SK-N-SH (cell line): ENCODE data around the gene TRMT44. TPM values are rescaled to one million over a fixed set of nuclear protein-coding genes. Genes with fewer than 3 reads are reported as not detected.

Experiments
- CTCF ChIA-PET: fragments of 300-600, 350-600 bp; formaldehyde crosslinking; extraction: SDS; loops from one replicate; lab custom pipeline; 2021; lab: Yijun Ruan, JAX
- POLR2A ChIA-PET: fragments of 350-600 bp; sonication (Branson Sonifier 250); formaldehyde crosslinking; extraction: SDS; loops from one replicate; lab custom pipeline; 2020; ENCODE audit warnings: antibody characterized with exemption, inconsistent platforms; lab: Yijun Ruan, JAX
- DNase-seq: peaks from one replicate; pipeline ENCODE4 v3.0.0; 2012
- H2AFZ ChIP-seq: fragments of 200-600 bp; sonication (generic); 2 replicates; pipeline ENCODE4 v1.8.1; 2016; ENCODE audit warnings: antibody characterized with exemption, mild to moderate bottlenecking, low read depth
- H3F3A ChIP-seq: fragments of 200-600 bp; sonication (generic); replicated peaks from 2 replicates; pipeline ENCODE3; 2016; ENCODE audit warnings: antibody characterized with exemption, mild to moderate bottlenecking; ENCODE audit not compliant: insufficient read depth
- H3K27ac ChIP-seq, 2 experiments: fragments of 200-500 bp in 1 of 2; fragments of 200-600 bp in 1 of 2; sonication (Bioruptor generic) in 1 of 2; sonication (generic), shearing (Covaris generic) in 1 of 2; 2 replicates each; pipeline versions ENCODE4 v1.5.1 to v1.6.1; 2014 to 2016; ENCODE audit warnings: low read depth in 2 of 2, inconsistent platforms in 1 of 2, low read length in 1 of 2, mild to moderate bottlenecking in 1 of 2, mixed read lengths in 1 of 2
- H3K27me3 ChIP-seq: fragments of 200-600 bp; sonication (generic), shearing (Covaris generic); 2 replicates; pipeline ENCODE4 v1.6.1; 2016; ENCODE audit warnings: mixed run types; ENCODE audit not compliant: insufficient read depth
- H3K36me3 ChIP-seq, 2 experiments: fragments of 200-500 bp in 1 of 2; fragments of 200-600 bp in 1 of 2; sonication (Bioruptor generic) in 1 of 2; sonication (generic) in 1 of 2; replicated peaks in 1 of 2; 2 replicates each; pipeline versions ENCODE3 to v1.5.1; 2014 to 2016; ENCODE audit warnings: low read length in 1 of 2, mild to moderate bottlenecking in 1 of 2; ENCODE audit not compliant: insufficient read depth in 2 of 2, control insufficient read depth in 1 of 2
- H3K4me1 ChIP-seq, 2 experiments: fragments of 200-500 bp in 1 of 2; fragments of 200-600 bp in 1 of 2; sonication (Bioruptor generic) in 1 of 2; sonication (generic), shearing (Covaris generic) in 1 of 2; 2 replicates each; pipeline versions ENCODE4 v1.5.1 to v1.6.1; 2014 to 2016; ENCODE audit warnings: low read depth in 1 of 2, low read length in 1 of 2, mixed run types in 1 of 2; ENCODE audit not compliant: insufficient read depth in 2 of 2, control insufficient read depth in 1 of 2
- H3K4me2 ChIP-seq: fragments of 200-600 bp; sonication (generic), shearing (Covaris generic); 2 replicates; pipeline ENCODE4 v1.6.1; 2017; ENCODE audit warnings: mixed run types
- H3K4me3 ChIP-seq, 2 experiments: fragments of 200-500 bp in 1 of 2; fragments of 200-600 bp in 1 of 2; sonication (Bioruptor generic) in 1 of 2; sonication (generic), shearing (Covaris generic) in 1 of 2; 2 replicates each; pipeline versions ENCODE4 v1.5.1 to v1.8.1; 2014 to 2016; ENCODE audit warnings: low read depth in 2 of 2, inconsistent platforms in 1 of 2, low read length in 1 of 2, mild to moderate bottlenecking in 1 of 2, mixed read lengths in 1 of 2, moderate library complexity in 1 of 2
- H3K79me2 ChIP-seq: fragments of 200-600 bp; sonication (generic); 2 replicates; pipeline ENCODE4 v1.8.1; 2017; ENCODE audit warnings: mild to moderate bottlenecking; ENCODE audit not compliant: insufficient read depth
- H3K9ac ChIP-seq: fragments of 200-600 bp; sonication (generic); 2 replicates; pipeline ENCODE4 v1.6.1; 2017; ENCODE audit warnings: mixed run types
- H3K9me2 ChIP-seq: fragments of 200-600 bp; sonication (generic); 2 replicates; pipeline ENCODE4 v1.6.1; 2017; ENCODE audit warnings: mixed run types
- H3K9me3 ChIP-seq: fragments of 200-600 bp; sonication (generic); 2 replicates; pipeline ENCODE4 v1.6.1; 2017; ENCODE audit warnings: mixed run types, mild to moderate bottlenecking, moderate library complexity
- H4K20me1 ChIP-seq: fragments of 200-600 bp; sonication (generic); 2 replicates; pipeline ENCODE4 v1.6.1; 2017; ENCODE audit warnings: mild to moderate bottlenecking, mixed run types; ENCODE audit not compliant: insufficient read depth
- FOSL2 ChIP-seq: IDR thresholded peaks from 2 replicates; pipeline ENCODE4 v1.4.0; 2012; ENCODE audit warnings: low read depth, mild to moderate bottlenecking, moderate library complexity, borderline replicate concordance
- FOXJ3 ChIP-seq: sonication (generic); formaldehyde crosslinking; IDR thresholded peaks from 2 replicates; pipeline ENCODE4 v1.5.1; 2020; ENCODE audit warnings: mild to moderate bottlenecking, missing genetic modification reagents
- MAX ChIP-seq: IDR thresholded peaks from 2 replicates; pipeline ENCODE4 v1.4.0; 2012; ENCODE audit warnings: low read depth
- NFIC ChIP-seq: IDR thresholded peaks from 2 replicates; pipeline ENCODE4 v1.4.0; 2012; ENCODE audit warnings: borderline replicate concordance
- POLR2AphosphoS5 ChIP-seq: IDR thresholded peaks from 2 replicates; pipeline ENCODE4 v1.6.1; 2012; ENCODE audit warnings: low read depth, low read length
- RAD21 ChIP-seq: IDR thresholded peaks from 2 replicates; pipeline ENCODE4 v1.6.1; 2012; ENCODE audit warnings: mild to moderate bottlenecking, low read length
- SIN3A ChIP-seq: IDR thresholded peaks from 2 replicates; pipeline ENCODE4 v1.6.1; 2012; ENCODE audit warnings: low read depth, mild to moderate bottlenecking, low read length, moderate library complexity, borderline replicate concordance
- SMC3 ChIP-seq: IDR thresholded peaks from 2 replicates; pipeline ENCODE4 v1.6.1; 2012; ENCODE audit warnings: low read depth, low read length, improper control_type of control experiment
- TAF1 ChIP-seq: IDR thresholded peaks from 2 replicates; pipeline ENCODE4 v1.6.1; 2012; ENCODE audit warnings: low read depth, mild to moderate bottlenecking, low read length, moderate library complexity, borderline replicate concordance
- ZBTB33 ChIP-seq: IDR thresholded peaks from 2 replicates; pipeline ENCODE4 v1.4.0; 2012; ENCODE audit warnings: low read depth, borderline replicate concordance
- WGBS: methylation state at CpG from one replicate; pipeline ENCODE4 v1.1.6; 2017; ENCODE audit warnings: low lambda C conversion rate; 5-methylcytosine and 5-hydroxymethylcytosine counted together
- polyA plus RNA-seq, 3 experiments: library from polyadenylated mRNA; depleted of rRNA; stranded (reverse); fragments of >200 nt; gene quantifications; 2 replicates each; pipeline ENCODE4 v1.2.3, GENCODE V29; 2012
- TF ChIP-seq, protein P1 (sequence below): IDR thresholded peaks from 2 replicates; pipeline ENCODE4 v1.6.1; 2012; ENCODE audit warnings: mild to moderate bottlenecking, low read depth, low read length, moderate library complexity
- TF ChIP-seq, protein P2 (sequence below): fragments of 150-350 bp; IDR thresholded peaks from 2 replicates; pipeline ENCODE4 v1.6.1; 2017; ENCODE audit warnings: antibody characterized with exemption, low read length, low read depth, borderline replicate concordance
- TF ChIP-seq, protein P3 (sequence below): IDR thresholded peaks from 2 replicates; pipeline ENCODE4 v1.4.0; 2012; ENCODE audit warnings: low read depth, borderline replicate concordance
- TF ChIP-seq, protein P4 (sequence below): fragments of 200-600 bp; sonication (generic); IDR thresholded peaks from 2 replicates; pipeline ENCODE4 v1.6.1; 2017; ENCODE audit warnings: antibody characterized with exemption, mild to moderate bottlenecking, moderate library complexity

Gene TRMT44
- polyA plus RNA-seq, 1 of the 3 experiments (the other 2 are of a cell fraction): 6.0 TPM

GRCh38 chr4:8399298-8399697 lies 41.3 kb upstream of the TRMT44 start:
- Histone ChIP-seq H3K9me3 (no peaks in the 10 kb centered on the region), H3K27ac (no peak overlapping the region), H3K4me2 (no peak overlapping the region), H3K79me2 (no peaks in the 10 kb centered on the region), H3K27me3 (no peaks in the 10 kb centered on the region), H3K9ac (no peak overlapping the region), H3K36me3 (peaks cover 3 to 8% of the 10 kb centered on the region in 2 experiments), H3F3A (peaks cover 9% of the 10 kb centered on the region), H4K20me1 (no peaks in the 10 kb centered on the region), H2AFZ (no peak overlapping the region), H3K4me1 (peaks cover 2 to 17% of the 10 kb centered on the region in 2 experiments; a peak in 3 of 4 replicates), H3K9me2 (no peaks in the 10 kb centered on the region), H3K4me3 (no peak overlapping the region)
- DNase-seq: no peak
- 96% methylated on average over 12 of the region's 15 CpGs for WGBS
- POLR2A ChIA-PET: no interaction called here
- TF ChIP-seq RAD21: no peak
- TF ChIP-seq, protein P1, sequence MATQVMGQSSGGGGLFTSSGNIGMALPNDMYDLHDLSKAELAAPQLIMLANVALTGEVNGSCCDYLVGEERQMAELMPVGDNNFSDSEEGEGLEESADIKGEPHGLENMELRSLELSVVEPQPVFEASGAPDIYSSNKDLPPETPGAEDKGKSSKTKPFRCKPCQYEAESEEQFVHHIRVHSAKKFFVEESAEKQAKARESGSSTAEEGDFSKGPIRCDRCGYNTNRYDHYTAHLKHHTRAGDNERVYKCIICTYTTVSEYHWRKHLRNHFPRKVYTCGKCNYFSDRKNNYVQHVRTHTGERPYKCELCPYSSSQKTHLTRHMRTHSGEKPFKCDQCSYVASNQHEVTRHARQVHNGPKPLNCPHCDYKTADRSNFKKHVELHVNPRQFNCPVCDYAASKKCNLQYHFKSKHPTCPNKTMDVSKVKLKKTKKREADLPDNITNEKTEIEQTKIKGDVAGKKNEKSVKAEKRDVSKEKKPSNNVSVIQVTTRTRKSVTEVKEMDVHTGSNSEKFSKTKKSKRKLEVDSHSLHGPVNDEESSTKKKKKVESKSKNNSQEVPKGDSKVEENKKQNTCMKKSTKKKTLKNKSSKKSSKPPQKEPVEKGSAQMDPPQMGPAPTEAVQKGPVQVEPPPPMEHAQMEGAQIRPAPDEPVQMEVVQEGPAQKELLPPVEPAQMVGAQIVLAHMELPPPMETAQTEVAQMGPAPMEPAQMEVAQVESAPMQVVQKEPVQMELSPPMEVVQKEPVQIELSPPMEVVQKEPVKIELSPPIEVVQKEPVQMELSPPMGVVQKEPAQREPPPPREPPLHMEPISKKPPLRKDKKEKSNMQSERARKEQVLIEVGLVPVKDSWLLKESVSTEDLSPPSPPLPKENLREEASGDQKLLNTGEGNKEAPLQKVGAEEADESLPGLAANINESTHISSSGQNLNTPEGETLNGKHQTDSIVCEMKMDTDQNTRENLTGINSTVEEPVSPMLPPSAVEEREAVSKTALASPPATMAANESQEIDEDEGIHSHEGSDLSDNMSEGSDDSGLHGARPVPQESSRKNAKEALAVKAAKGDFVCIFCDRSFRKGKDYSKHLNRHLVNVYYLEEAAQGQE: no peak
- TF ChIP-seq, protein P2, sequence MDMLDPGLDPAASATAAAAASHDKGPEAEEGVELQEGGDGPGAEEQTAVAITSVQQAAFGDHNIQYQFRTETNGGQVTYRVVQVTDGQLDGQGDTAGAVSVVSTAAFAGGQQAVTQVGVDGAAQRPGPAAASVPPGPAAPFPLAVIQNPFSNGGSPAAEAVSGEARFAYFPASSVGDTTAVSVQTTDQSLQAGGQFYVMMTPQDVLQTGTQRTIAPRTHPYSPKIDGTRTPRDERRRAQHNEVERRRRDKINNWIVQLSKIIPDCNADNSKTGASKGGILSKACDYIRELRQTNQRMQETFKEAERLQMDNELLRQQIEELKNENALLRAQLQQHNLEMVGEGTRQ: no peak
- TF ChIP-seq MAX: no peak
- no peak for TF ChIP-seq POLR2AphosphoS5
- no peak for TF ChIP-seq TAF1
- no peak for TF ChIP-seq NFIC
- TF ChIP-seq, protein P3, sequence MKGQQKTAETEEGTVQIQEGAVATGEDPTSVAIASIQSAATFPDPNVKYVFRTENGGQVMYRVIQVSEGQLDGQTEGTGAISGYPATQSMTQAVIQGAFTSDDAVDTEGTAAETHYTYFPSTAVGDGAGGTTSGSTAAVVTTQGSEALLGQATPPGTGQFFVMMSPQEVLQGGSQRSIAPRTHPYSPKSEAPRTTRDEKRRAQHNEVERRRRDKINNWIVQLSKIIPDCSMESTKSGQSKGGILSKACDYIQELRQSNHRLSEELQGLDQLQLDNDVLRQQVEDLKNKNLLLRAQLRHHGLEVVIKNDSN: no peak
- TF ChIP-seq SIN3A: no peak
- no peak for TF ChIP-seq FOSL2
- no peak for TF ChIP-seq FOXJ3 (CRISPR knock-in tag)
- TF ChIP-seq, protein P4, sequence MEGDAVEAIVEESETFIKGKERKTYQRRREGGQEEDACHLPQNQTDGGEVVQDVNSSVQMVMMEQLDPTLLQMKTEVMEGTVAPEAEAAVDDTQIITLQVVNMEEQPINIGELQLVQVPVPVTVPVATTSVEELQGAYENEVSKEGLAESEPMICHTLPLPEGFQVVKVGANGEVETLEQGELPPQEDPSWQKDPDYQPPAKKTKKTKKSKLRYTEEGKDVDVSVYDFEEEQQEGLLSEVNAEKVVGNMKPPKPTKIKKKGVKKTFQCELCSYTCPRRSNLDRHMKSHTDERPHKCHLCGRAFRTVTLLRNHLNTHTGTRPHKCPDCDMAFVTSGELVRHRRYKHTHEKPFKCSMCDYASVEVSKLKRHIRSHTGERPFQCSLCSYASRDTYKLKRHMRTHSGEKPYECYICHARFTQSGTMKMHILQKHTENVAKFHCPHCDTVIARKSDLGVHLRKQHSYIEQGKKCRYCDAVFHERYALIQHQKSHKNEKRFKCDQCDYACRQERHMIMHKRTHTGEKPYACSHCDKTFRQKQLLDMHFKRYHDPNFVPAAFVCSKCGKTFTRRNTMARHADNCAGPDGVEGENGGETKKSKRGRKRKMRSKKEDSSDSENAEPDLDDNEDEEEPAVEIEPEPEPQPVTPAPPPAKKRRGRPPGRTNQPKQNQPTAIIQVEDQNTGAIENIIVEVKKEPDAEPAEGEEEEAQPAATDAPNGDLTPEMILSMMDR: no peak
- no peak for TF ChIP-seq SMC3
- TF ChIP-seq ZBTB33: no peak
- CTCF ChIA-PET: interaction anchor here (0.6 to 1.9 kb wide), 4 partner anchors 11 to 223 kb away, joined by 3 to 6 read pairs (median 4); no protein-coding TSS in a partner anchor
